Suprapubic skin (tissue), 4 donors: ENCODE results near the gene TCF7. TPM values are rescaled to one million over a fixed set of nuclear protein-coding genes. Genes with fewer than 3 reads are reported as not detected.

Experiments
- DNase-seq, 2 donors: peaks; one replicate each; pipeline ENCODE4 v3.0.0-alpha.2; 2019; ENCODE audit warnings: low spot score in 2 of 2
- H3K27ac ChIP-seq: fragments of 200-600 bp; sonication (generic); one replicate; pipeline ENCODE4 v1.5.1; 2019
- H3K27me3 ChIP-seq: fragments of 200-600 bp; sonication (generic); one replicate; pipeline ENCODE4 v1.5.1; 2019
- H3K36me3 ChIP-seq: fragments of 200-600 bp; sonication (generic); one replicate; pipeline ENCODE4 v1.5.1; 2019
- H3K4me1 ChIP-seq: fragments of 200-600 bp; sonication (generic); one replicate; pipeline ENCODE4 v1.5.1; 2019
- H3K4me3 ChIP-seq: fragments of 200-600 bp; sonication (generic); one replicate; pipeline ENCODE4 v1.5.1; 2019; ENCODE audit warnings: mild to moderate bottlenecking
- H3K9me3 ChIP-seq: fragments of 200-600 bp; sonication (generic); one replicate; pipeline ENCODE4 v1.5.1; 2019
- CTCF ChIP-seq, 2 donors: fragments of 200-600 bp in 1 of 2; fragments of 450-650 bp in 1 of 2; sonication (generic) in 1 of 2; IDR thresholded peaks; one replicate each; pipeline ENCODE4 v1.5.1; 2016 to 2019; ENCODE audit warnings: antibody characterized with exemption in 2 of 2, mild to moderate bottlenecking in 1 of 2, moderate library complexity in 1 of 2
- EP300 ChIP-seq: sonication (generic); formaldehyde crosslinking; IDR thresholded peaks from one replicate; pipeline ENCODE4 v1.6.1; 2017; ENCODE audit warnings: antibody characterized with exemption
- POLR2A ChIP-seq, 2 donors: fragments of 450-650 bp; IDR thresholded peaks; one replicate each; pipeline ENCODE4 v1.6.1; 2017; ENCODE audit warnings: antibody characterized with exemption in 2 of 2, mild to moderate bottlenecking in 2 of 2, moderate library complexity in 2 of 2
- POLR2AphosphoS5 ChIP-seq, 3 donors: sonication (generic); formaldehyde crosslinking; IDR thresholded peaks; one replicate each; pipeline ENCODE4 v1.6.1; 2017; ENCODE audit warnings: antibody characterized with exemption in 3 of 3
- WGBS: methylation state at CpG from one replicate; pipeline ENCODE4 v1.1.5; 2018; 5-methylcytosine and 5-hydroxymethylcytosine counted together
- total RNA-seq, 4 donors: library from RNA; depleted of rRNA; stranded (reverse); fragments of >200 nt; gene quantifications; one replicate each; pipeline ENCODE4 v1.1.0, GENCODE V29; 2016

The TCF7 gene
- total RNA-seq, 4 donors from 2014 or later, result 2.9 to 7.2 (median 4.9) TPM

GRCh38 chr5:134095887-134096589 lies 18.4 kb upstream of the TCF7 start:
- Histone ChIP-seq H3K27me3 (no peaks in the 10 kb centered on the region), H3K4me1 (peaks cover 4% of the 10 kb centered on the region), H3K36me3 (no peaks in the 10 kb centered on the region), H3K27ac (no peak overlapping the region), H3K4me3 (no peak overlapping the region), H3K9me3 (no peaks in the 10 kb centered on the region)
- WGBS, result 67% methylated on average over 13 of the region's 15 CpGs
- TF ChIP-seq POLR2AphosphoS5 (IDR thresholded peaks at IDR 0.05) (no peak), POLR2A (IDR thresholded peaks at IDR 0.05) (no peak), CTCF (IDR thresholded peaks at IDR 0.05) (no peak), EP300 (no peak)
- no peak for DNase-seq

DNA sequence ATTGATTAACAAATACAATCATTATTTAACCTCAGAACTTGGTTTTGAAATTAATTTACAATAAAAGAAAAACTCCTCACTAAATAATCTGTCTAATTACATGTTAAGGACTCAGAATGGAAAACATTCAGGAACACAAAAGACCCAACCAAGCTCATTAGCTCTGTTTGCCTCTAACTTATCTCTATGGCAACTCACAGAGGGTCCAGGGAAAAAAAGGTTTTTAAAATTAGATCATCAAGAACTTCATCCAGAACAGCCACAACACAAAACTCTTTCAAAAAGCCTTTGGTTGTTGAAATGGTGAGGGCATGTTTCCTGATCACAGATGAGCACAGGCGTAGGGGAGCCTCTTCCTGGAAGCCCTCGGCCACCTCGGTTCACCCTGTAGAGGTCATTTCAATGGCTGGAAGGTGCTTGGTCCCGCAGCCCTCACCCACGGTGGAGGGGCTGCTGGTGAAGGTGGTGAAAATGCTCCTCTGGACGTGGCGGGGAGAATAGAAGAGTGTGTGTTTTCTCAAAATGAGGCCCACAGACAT lies 17.2 kb upstream of the TCF7 start:
- no peaks in the 10 kb centered on the region for H3K36me3 ChIP-seq
- H3K27me3 ChIP-seq, result no peaks in the 10 kb centered on the region
- no peaks in the 10 kb centered on the region for H3K9me3 ChIP-seq
- TF ChIP-seq EP300 (no peak), CTCF (IDR thresholded peaks at IDR 0.05) (no peak), POLR2AphosphoS5 (IDR thresholded peaks at IDR 0.05) (no peak), POLR2A (IDR thresholded peaks at IDR 0.05) (no peak)
- 80% methylated on average over 7 of the region's 7 CpGs for WGBS
- no peak overlapping the region for H3K27ac ChIP-seq
- peaks cover 9% of the 10 kb centered on the region for H3K4me1 ChIP-seq
- DNase-seq, result no peak
- H3K4me3 ChIP-seq, result no peak overlapping the region

DNA sequence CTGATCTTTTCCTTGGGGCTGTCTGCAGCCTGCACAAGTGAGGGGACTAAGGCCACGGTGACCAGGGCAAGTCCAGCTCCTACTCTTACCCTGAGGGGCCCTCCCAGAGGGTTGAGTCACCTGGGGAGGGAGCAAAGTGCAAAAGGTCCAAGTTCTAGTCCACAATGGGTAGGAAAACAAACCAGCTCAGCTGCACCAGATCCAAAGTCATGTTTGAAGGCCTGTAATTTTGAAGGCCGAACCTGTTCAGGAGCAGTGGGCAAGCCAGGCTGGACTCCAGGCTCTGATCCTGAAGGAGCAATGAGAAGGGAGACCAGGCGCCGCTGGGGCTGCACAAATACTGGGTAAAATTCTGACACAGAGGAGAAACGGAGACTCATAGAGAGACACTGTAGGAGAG lies 15.8 kb upstream of the TCF7 start:
- Histone ChIP-seq H3K9me3 (no peaks in the 10 kb centered on the region), H3K27me3 (no peaks in the 10 kb centered on the region), H3K27ac (no peak overlapping the region), H3K4me1 (peaks cover 9% of the 10 kb centered on the region), H3K36me3 (no peaks in the 10 kb centered on the region), H3K4me3 (no peak overlapping the region)
- no peak for DNase-seq
- TF ChIP-seq POLR2A (IDR thresholded peaks at IDR 0.05), result no peak
- TF ChIP-seq EP300, result no peak
- no peak for TF ChIP-seq CTCF (IDR thresholded peaks at IDR 0.05)
- no peak for TF ChIP-seq POLR2AphosphoS5 (IDR thresholded peaks at IDR 0.05)
- 95% methylated on average over 5 of the region's 5 CpGs for whole genome bisulfite sequencing

GRCh38 chr5:134099288-134099872 lies 15.1 kb upstream of the TCF7 start:
- Histone ChIP-seq H3K27me3 (no peaks in the 10 kb centered on the region), H3K9me3 (no peaks in the 10 kb centered on the region), H3K27ac (no peak overlapping the region), H3K36me3 (no peaks in the 10 kb centered on the region), H3K4me3 (no peak overlapping the region), H3K4me1 (peaks cover 9% of the 10 kb centered on the region)
- DNase-seq, result no peak
- 91% methylated on average over 11 of the region's 11 CpGs for WGBS
- TF ChIP-seq POLR2A (IDR thresholded peaks at IDR 0.05), result no peak
- no peak for TF ChIP-seq POLR2AphosphoS5 (IDR thresholded peaks at IDR 0.05)
- TF ChIP-seq EP300, result no peak
- TF ChIP-seq CTCF (IDR thresholded peaks at IDR 0.05), result no peak

GRCh38 chr5:134099939-134100282 lies 14.6 kb upstream of the TCF7 start:
- Histone ChIP-seq H3K4me1 (peaks cover 9% of the 10 kb centered on the region), H3K9me3 (no peaks in the 10 kb centered on the region), H3K36me3 (no peaks in the 10 kb centered on the region), H3K27me3 (no peaks in the 10 kb centered on the region), H3K27ac (no peak overlapping the region), H3K4me3 (no peak overlapping the region)
- TF ChIP-seq EP300 (no peak), POLR2A (IDR thresholded peaks at IDR 0.05) (no peak), CTCF (IDR thresholded peaks at IDR 0.05) (no peak), POLR2AphosphoS5 (IDR thresholded peaks at IDR 0.05) (no peak)
- DNase-seq, result no peak
- WGBS, result no CpG with 5 or more reads among the region's 2 CpGs
